Kidney epithelial cell (primary cell): Measurements from ENCODE around the gene SHLD1. TPM values are rescaled to one million over a fixed set of nuclear protein-coding genes. Genes with fewer than 3 reads are reported as not detected.

ENCODE experiments used
- DNase-seq: peaks from one replicate; pipeline ENCODE4 v3.0.0-alpha.2; 2010; ENCODE audit warnings: low read depth
- H3K27me3 ChIP-seq: 2 replicates; pipeline ENCODE4 v1.6.0; 2011; ENCODE audit warnings: low read length; ENCODE audit not compliant: control insufficient read depth, insufficient read depth
- H3K36me3 ChIP-seq: 2 replicates; pipeline ENCODE4 v1.5.1; 2011; ENCODE audit warnings: low read length; ENCODE audit not compliant: control insufficient read depth, insufficient read depth
- H3K4me3 ChIP-seq: 2 replicates; pipeline ENCODE4 v1.5.1; 2011; ENCODE audit warnings: low read depth, mild to moderate bottlenecking, control low read depth, low read length
- total RNA-seq: library from RNA; depleted of rRNA; stranded (reverse); fragments of >200 nt; gene quantifications from 2 replicates; pipeline ENCODE4 v1.2.3, GENCODE V29; 2015
- TF ChIP-seq, protein P1 (sequence below): IDR thresholded peaks from 2 replicates; pipeline ENCODE4 v1.5.1; 2011; ENCODE audit warnings: mild to moderate bottlenecking, moderate library complexity, low read length, control low read depth, inconsistent platforms; ENCODE audit not compliant: insufficient read depth, poor library complexity, severe bottlenecking

SHLD1 gene
- total RNA-seq, 1 donor from 2014 or later = 1.3 TPM

DNA sequence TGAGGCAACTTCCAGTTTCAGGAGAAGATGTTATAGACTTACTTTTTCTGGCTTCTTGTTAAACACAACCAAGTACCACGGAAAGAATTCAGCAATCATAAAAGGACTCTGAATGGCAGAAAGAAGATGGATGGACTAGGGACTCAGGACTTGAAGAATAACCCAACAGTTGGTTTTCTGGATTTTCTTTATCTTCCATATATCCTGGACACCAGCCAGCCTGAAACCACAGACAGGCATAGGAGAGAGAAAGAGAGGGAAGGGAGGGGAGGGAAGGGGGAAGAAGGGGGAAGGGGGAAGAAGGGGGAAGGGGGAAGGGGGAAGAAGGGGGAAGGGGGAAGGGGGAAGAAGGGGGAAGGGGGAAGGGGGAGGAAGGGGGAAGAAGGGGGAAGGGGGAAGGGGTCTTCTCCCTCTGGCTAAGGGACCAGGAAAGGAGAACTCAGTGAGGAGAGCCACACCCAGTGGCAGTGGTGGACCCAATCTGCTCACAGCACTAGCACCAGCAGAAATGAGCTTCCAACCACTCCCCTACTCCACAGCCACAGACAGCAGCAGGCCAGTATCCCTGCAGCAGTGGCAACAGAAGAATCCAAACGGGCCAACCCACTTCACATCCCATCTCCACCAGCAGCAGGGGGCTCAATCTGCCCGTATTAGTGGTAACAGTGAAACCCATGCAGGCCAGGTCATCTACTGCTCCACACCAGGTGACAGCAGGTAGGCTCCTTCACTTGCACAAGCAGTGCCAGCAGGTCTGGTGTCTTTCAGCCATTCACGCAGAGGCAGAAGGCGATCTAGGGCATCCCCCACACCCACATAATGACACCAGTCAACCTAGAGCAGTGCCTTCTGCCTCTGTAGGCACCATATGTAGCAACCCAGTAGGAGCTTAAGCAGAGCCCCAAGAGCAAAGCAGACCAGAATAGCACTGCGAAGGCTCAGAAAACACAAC lies 121.5 kb downstream of the SHLD1 start:
- TF ChIP-seq, protein P1, sequence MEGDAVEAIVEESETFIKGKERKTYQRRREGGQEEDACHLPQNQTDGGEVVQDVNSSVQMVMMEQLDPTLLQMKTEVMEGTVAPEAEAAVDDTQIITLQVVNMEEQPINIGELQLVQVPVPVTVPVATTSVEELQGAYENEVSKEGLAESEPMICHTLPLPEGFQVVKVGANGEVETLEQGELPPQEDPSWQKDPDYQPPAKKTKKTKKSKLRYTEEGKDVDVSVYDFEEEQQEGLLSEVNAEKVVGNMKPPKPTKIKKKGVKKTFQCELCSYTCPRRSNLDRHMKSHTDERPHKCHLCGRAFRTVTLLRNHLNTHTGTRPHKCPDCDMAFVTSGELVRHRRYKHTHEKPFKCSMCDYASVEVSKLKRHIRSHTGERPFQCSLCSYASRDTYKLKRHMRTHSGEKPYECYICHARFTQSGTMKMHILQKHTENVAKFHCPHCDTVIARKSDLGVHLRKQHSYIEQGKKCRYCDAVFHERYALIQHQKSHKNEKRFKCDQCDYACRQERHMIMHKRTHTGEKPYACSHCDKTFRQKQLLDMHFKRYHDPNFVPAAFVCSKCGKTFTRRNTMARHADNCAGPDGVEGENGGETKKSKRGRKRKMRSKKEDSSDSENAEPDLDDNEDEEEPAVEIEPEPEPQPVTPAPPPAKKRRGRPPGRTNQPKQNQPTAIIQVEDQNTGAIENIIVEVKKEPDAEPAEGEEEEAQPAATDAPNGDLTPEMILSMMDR = no peak
- no peaks in the 10 kb centered on the region for H3K27me3 ChIP-seq
- H3K36me3 ChIP-seq = no peaks in the 10 kb centered on the region
- no peak for DNase-seq
- no peak overlapping the region for H3K4me3 ChIP-seq

DNA sequence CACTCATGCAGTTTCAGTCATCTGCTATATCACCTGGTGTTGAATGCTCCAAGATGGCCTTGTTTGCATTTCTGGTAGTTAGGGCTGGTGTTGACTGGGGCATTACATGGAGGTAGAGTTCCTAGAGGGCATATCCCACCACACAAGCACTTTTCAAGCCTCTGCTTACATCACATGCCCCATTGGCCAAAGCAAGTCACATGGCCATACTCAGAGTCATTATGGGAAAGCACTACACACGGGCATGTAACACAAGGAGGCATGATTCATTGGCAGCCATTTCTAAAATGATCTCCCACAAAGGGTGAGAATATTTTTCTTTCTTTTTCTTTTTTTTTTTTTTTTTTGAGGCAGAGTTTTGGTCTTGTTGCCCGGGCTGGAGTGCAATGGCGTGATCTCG lies 126.9 kb downstream of the SHLD1 start:
- DNase-seq = no peak

DNA sequence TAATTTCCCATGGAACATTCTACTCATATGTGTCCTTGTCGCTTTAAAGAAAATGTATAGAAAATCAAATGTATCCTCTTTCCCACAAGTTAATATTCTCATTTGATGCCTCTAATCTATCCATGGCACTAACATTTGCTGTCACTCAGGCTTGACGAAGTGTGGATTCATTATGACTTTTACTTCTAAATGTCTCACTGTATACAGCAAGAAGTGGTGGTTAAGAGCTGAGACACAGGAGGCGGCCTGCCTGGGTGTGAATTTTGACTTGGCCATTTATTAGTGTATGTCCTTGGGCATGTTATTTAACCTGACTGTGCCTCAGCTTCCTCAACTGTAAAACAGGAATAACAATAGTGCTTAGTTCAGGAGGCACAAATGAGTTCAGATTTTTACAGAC lies 130.1 kb downstream of the SHLD1 start:
- no peaks in the 10 kb centered on the region for H3K36me3 ChIP-seq
- no peak for DNase-seq
- TF ChIP-seq, protein P1 = no peak
- H3K27me3 ChIP-seq = no peaks in the 10 kb centered on the region
- no peak overlapping the region for H3K4me3 ChIP-seq

More for the DNA sequence above, 126.9 kb downstream of the SHLD1 start:
- H3K36me3 ChIP-seq = no peaks in the 10 kb centered on the region
- H3K4me3 ChIP-seq = no peak overlapping the region
- TF ChIP-seq, protein P1 = no peak
- no peaks in the 10 kb centered on the region for H3K27me3 ChIP-seq

DNA sequence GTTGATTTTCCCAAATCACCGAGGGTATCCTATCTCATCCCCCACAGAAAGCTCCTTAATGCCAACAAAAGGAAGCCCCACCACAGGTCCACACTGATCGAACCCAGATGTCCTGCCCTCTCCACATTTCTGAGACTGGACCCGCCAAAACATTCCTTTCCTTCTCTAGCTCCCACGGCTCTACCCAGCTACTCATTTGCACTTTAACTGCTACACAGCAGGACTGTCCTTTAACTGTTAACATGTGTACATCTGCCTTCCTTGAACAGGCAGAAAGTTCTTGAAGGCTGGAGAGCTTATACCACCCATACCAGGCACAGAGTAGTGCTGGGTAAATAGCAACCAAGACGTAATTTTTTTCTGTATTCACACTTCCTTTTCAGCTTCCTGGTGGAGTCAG lies 131.5 kb downstream of the SHLD1 start:
- TF ChIP-seq, protein P1 = no peak
- no peaks in the 10 kb centered on the region for H3K27me3 ChIP-seq
- H3K36me3 ChIP-seq = no peaks in the 10 kb centered on the region
- no peak for DNase-seq
- H3K4me3 ChIP-seq = no peak overlapping the region

DNA sequence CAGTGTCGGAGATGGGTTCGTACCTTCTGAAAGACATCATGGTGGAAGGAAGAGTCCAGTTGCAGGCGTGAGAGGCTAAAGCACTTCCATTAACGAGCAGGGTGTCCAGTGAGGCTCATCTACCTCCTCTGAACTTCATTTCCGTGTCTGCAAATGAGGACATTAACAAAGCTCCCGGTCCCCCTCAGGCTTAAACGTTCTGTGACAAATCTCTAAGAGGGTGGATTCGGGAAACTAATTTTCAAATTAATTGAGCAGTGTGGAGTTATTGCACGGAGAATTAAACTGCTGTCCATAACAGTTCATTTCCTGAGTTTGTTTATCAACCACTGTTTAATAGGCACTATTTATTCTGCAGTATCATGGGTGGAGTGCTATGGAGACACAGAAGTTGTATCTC lies 132.0 kb downstream of the SHLD1 start:
- no peak for DNase-seq
- no peak overlapping the region for H3K4me3 ChIP-seq
- TF ChIP-seq, protein P1 = no peak
- no peaks in the 10 kb centered on the region for H3K36me3 ChIP-seq
- H3K27me3 ChIP-seq = no peaks in the 10 kb centered on the region
